ENCODE measurements around the gene YAP1. TPM values are rescaled to one million over a fixed set of nuclear protein-coding genes. Genes with fewer than 3 reads are reported as not detected.

The YAP1 gene
- total and polyA plus RNA-seq, 3 donors from 2014 or later = 44.2 to 144 (median 110) TPM

DNA sequence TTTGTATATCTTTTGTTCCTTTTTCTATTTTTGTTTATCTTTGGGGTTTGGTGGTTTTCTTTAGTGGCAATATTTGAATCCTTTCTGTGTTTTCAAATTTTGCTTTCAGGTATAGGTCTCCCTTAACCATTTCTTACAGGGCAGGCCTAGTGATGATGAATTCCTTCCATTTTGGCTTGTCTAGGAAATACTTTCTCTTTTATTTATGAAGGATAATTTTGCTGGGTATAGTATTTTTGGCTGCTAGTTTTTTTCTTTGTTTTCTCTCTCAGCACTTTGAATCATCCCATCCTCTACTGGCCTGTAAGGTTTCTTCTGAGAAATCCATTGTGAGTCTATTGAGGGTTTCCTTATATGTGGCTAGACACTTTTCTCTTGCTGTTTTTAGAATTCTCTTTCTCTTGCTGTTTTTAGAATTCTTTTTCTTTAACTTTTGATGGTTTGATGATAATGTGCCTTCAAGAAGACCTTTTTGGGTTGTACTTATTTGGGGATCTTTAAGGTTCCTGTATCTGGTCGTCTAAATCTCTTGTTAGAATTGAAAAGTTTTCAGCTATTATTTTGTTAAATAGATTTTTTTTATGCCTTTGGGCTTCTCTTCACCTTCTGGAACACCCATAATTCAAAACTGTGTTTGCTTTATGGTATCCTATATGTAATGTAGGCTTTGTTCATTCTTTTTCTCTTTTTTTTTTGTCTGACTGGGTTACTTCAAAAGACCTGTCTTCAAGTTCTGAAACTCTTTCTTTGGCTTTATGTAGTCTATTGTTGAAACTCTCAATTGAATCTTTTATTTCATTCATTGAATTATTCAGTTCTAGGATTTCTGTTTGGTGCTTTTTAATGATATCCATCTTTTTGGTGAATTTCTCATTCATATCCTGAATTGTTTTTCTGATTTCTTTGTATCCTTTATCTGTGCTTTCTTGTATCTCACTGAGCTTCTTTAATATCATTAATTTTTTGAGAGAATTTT is 38.5 kb upstream of the YAP1 start:
- no peak for DNase-seq
- 89 to 100% methylated on average over 1 of the region's 1 CpG for whole genome bisulfite sequencing, 2 donors
- H3K4me1 ChIP-seq = no peaks in the 10 kb centered on the region
- no peaks in the 10 kb centered on the region for H3K27me3 ChIP-seq
- intact Hi-C loops (cut with DNase I; ENCODE audit: low total_unique reads) = no loop called here
- H3K27ac ChIP-seq = no peak overlapping the region
- H3K9me3 ChIP-seq = no peaks in the 10 kb centered on the region
- TF ChIP-seq CTCF (IDR thresholded peaks at IDR 0.05) (no peak), POLR2A (IDR thresholded peaks at IDR 0.05) (no peak)
- H3K36me3 ChIP-seq (ENCODE audit: low read depth, missing control alignments) = no peaks in the 10 kb centered on the region
- H3K4me3 ChIP-seq = no peak overlapping the region

DNA sequence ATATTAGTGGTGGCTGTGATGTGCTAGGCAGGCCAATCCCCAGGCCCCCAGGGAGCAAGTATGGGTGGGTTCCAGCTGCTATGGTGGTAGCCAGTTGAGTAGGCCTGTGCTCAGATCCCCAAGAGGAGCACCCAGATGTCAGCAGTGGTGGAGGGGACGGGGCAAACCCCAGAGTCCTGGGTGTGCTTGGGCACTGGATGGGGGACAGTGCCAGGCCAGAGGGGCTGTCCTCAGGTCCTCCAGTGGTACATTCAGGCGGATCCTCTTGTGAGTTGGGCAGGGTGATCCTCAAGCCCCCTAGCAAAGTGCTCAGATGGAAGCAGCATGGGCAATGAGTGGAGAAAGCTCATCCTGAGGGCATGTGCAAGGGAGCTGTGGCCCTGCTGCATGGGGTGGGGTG is 37.0 kb upstream of the YAP1 start:
- Histone ChIP-seq H3K27me3 (no peaks in the 10 kb centered on the region), H3K4me3 (no peak overlapping the region), H3K9me3 (no peaks in the 10 kb centered on the region), H3K4me1 (no peaks in the 10 kb centered on the region), H3K27ac (no peak overlapping the region), H3K36me3 (ENCODE audit: low read depth, missing control alignments) (no peaks in the 10 kb centered on the region)
- TF ChIP-seq CTCF (IDR thresholded peaks at IDR 0.05) (no peak), POLR2A (IDR thresholded peaks at IDR 0.05) (no peak)
- DNase-seq = no peak
- intact Hi-C loops (cut with DNase I; ENCODE audit: low total_unique reads) = no loop called here
- WGBS, 2 donors = 95 to 100% methylated on average over 1 to 2 of the region's 2 CpGs

GRCh38 chr11:102079625-102080024 is 30.6 kb upstream of the YAP1 start:
- no peaks in the 10 kb centered on the region for H3K4me1 ChIP-seq

DNA sequence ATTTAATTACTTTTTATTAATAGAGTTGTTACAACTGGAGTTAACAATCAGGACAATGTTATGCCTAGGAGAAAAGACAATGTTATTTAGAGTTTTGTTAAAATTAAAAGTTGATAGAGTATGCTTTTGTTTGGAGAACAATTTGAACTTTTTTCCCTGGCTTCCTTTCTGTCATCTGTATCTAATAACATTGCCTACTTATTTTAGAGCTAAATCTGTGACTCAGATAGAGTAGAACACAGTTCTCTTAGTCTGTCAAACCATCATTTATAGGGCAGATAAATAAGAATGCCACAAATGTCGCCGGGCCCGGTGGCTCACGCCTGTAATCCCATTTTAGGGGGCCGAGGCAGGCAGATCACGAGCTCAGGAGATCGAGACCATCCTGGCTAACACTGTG is 28.9 kb upstream of the YAP1 start:
- Histone ChIP-seq H3K36me3 (ENCODE audit: low read depth, missing control alignments) (no peaks in the 10 kb centered on the region), H3K27me3 (no peaks in the 10 kb centered on the region), H3K27ac (no peak overlapping the region), H3K9me3 (no peaks in the 10 kb centered on the region), H3K4me1 (no peaks in the 10 kb centered on the region), H3K4me3 (no peak overlapping the region)
- TF ChIP-seq CTCF (IDR thresholded peaks at IDR 0.05) = no peak
- DNase-seq = no peak
- intact Hi-C loops (cut with DNase I; ENCODE audit: low total_unique reads) = no loop called here
- WGBS, 2 donors = 88 to 97% methylated on average over 7 of the region's 7 CpGs

More at GRCh38 chr11:102079625-102080024, 30.6 kb upstream of the YAP1 start:
- no peak overlapping the region for H3K4me3 ChIP-seq
- intact Hi-C loops (cut with DNase I; ENCODE audit: low total_unique reads) = no loop called here
- no peaks in the 10 kb centered on the region for H3K9me3 ChIP-seq
- TF ChIP-seq POLR2A (IDR thresholded peaks at IDR 0.05) = no peak
- TF ChIP-seq CTCF (IDR thresholded peaks at IDR 0.05) = no peak
- no peaks in the 10 kb centered on the region for H3K27me3 ChIP-seq
- no peak overlapping the region for H3K27ac ChIP-seq
- no peaks in the 10 kb centered on the region for H3K36me3 ChIP-seq (ENCODE audit: low read depth, missing control alignments)
- no peak for DNase-seq
